Measurements from ENCODE around the gene NAV2.

NAV2 gene

DNA sequence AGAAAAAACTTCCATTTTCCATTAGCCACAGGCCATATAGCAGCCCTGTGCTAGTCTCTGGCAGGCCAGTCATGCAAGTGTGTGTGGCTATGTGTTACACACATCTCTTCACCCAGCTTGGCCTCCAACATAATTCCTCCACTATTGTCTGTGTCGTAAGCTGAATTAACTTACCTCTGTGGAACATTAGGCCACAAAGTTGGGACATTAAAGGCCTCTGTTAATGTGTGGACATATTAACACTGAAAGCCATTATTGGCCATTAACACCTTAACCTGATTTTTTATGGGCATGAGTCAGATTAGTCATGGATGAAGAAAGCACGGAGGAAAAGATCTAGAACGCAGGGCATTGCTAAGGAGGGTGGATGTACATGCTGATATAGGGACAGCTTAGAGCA is 347.5 kb downstream of the NAV2 start:
- no peaks in the 10 kb centered on the region for H3K9me3 ChIP-seq
- H3K27ac ChIP-seq = no peak overlapping the region
- H3K4me3 ChIP-seq (ENCODE audit: low read depth in 1 of 2, low read length in 1 of 2) = no peak overlapping the region
- H3K4me1 ChIP-seq (ENCODE audit: control insufficient read depth in 1 of 2, insufficient read depth in 1 of 2, low read depth in 1 of 2, low read length in 1 of 2) = no peaks in the 10 kb centered on the region
- no peaks in the 10 kb centered on the region for H3K27me3 ChIP-seq
- TF ChIP-seq, protein P1, sequence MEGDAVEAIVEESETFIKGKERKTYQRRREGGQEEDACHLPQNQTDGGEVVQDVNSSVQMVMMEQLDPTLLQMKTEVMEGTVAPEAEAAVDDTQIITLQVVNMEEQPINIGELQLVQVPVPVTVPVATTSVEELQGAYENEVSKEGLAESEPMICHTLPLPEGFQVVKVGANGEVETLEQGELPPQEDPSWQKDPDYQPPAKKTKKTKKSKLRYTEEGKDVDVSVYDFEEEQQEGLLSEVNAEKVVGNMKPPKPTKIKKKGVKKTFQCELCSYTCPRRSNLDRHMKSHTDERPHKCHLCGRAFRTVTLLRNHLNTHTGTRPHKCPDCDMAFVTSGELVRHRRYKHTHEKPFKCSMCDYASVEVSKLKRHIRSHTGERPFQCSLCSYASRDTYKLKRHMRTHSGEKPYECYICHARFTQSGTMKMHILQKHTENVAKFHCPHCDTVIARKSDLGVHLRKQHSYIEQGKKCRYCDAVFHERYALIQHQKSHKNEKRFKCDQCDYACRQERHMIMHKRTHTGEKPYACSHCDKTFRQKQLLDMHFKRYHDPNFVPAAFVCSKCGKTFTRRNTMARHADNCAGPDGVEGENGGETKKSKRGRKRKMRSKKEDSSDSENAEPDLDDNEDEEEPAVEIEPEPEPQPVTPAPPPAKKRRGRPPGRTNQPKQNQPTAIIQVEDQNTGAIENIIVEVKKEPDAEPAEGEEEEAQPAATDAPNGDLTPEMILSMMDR (IDR thresholded peaks at IDR 0.05) = no peak
- peaks cover 80% of the 10 kb centered on the region for H3K36me3 ChIP-seq

DNA sequence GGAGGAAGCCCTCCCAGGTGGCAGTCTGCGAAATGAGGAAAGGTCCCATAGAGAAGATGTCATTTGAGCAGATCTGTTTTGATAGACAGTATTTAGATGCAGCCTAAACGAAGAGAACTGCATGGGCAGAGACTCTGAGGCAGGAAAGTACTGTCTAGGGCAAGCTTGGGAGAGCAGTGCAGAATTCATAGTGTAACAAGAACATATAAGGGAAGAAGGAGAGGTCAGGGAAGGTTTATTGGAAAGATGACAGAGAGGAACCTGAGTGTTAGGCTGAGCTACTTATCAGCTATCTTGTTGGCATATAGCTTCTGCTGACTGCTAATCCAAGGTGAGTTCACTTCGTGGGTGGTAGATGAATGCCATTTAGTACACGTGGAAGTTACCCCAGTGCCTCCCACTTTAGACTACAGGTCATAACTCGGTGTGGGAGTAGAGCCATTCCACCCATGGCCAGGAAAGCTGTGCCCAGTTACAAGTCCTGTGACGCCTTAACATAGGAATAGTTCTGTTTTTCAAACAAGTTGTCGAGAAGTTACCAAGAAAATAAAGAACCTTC is 348.1 kb downstream of the NAV2 start:
- Histone ChIP-seq H3K9me3 (no peaks in the 10 kb centered on the region), H3K36me3 (peaks cover 74% of the 10 kb centered on the region), H3K4me1 (ENCODE audit: control insufficient read depth in 1 of 2, insufficient read depth in 1 of 2, low read depth in 1 of 2, low read length in 1 of 2) (no peaks in the 10 kb centered on the region), H3K27me3 (no peaks in the 10 kb centered on the region), H3K27ac (no peak overlapping the region), H3K4me3 (ENCODE audit: low read depth in 1 of 2, low read length in 1 of 2) (no peak overlapping the region)
- TF ChIP-seq, protein P1 (IDR thresholded peaks at IDR 0.05) = no peak

DNA sequence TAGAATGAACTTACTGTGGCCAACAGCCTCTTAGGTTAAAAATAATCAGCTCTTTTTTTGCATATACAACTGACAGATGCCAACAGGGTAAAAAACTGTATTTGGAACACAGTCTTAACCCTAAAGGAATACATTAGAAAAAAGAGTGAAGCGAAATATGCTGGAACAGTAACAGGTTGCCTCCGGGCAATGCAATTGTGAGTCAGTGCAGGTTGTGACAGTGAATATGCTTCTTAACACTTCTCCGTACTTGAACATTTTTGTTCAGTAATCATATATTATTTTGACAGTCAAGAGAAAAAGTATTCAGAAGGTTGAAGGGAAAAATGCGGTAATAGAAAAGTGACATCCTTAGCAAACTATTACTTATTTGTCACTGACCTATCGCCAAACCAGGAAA is 349.1 kb downstream of the NAV2 start:
- Histone ChIP-seq H3K27me3 (no peaks in the 10 kb centered on the region), H3K27ac (no peak overlapping the region), H3K4me3 (ENCODE audit: low read depth in 1 of 2, low read length in 1 of 2) (no peak overlapping the region), H3K36me3 (peaks cover 64% of the 10 kb centered on the region), H3K4me1 (ENCODE audit: control insufficient read depth in 1 of 2, insufficient read depth in 1 of 2, low read depth in 1 of 2, low read length in 1 of 2) (no peaks in the 10 kb centered on the region), H3K9me3 (no peaks in the 10 kb centered on the region)
- TF ChIP-seq, protein P1 (IDR thresholded peaks at IDR 0.05) = no peak

DNA sequence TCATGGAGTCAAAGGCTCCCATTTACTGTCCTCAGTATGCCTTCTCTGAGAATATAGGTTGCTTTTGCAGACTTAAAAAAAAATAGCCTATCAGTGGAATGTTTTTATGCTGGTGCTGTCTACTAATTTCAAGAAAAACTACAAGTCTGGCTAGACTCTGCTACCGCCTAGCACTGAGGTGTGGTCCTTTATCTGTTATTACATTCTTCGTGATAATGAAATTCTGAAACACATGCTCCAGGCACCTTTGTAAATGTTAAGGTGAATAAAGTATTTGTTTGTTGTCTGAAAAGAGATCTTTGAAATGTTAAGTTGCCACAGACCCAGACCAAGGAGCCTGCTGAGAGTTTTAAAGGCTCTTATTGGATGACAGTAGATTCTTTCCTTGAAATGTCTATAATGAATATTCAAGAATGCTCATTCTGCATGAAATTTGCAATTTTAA is 352.3 kb downstream of the NAV2 start:
- Histone ChIP-seq H3K4me3 (ENCODE audit: low read depth in 1 of 2, low read length in 1 of 2) (no peak overlapping the region), H3K27ac (no peak overlapping the region), H3K36me3 (peaks cover 56% of the 10 kb centered on the region), H3K4me1 (ENCODE audit: control insufficient read depth in 1 of 2, insufficient read depth in 1 of 2, low read depth in 1 of 2, low read length in 1 of 2) (no peaks in the 10 kb centered on the region), H3K27me3 (no peaks in the 10 kb centered on the region), H3K9me3 (no peaks in the 10 kb centered on the region)
- TF ChIP-seq, protein P1 (IDR thresholded peaks at IDR 0.05) = no peak

DNA sequence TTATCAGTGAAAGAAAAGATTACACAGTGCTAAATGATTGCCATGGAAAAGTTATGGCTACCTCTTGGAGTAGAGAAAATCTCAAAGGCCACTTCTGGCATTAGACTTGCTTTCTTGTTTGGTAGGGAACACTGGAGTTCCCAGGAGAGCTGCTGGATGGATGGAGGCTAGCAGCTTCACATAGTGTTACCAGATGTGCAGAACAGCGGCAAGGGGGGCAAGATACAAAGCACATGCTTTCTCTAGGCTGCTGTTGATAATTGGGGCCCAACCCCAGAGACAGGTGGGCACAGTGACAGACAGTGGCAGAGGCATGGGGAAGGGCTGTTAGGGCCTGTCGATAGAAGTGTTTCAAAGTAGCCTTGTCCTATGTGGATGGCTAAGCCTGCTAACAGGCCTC is 352.8 kb downstream of the NAV2 start:
- TF ChIP-seq, protein P1 (IDR thresholded peaks at IDR 0.05) = no peak

More for the DNA sequence above, 352.8 kb downstream of the NAV2 start:
- H3K27ac ChIP-seq = no peak overlapping the region
- H3K36me3 ChIP-seq = peaks cover 52% of the 10 kb centered on the region
- no peak overlapping the region for H3K4me3 ChIP-seq (ENCODE audit: low read depth in 1 of 2, low read length in 1 of 2)
- no peaks in the 10 kb centered on the region for H3K27me3 ChIP-seq
- H3K9me3 ChIP-seq = no peaks in the 10 kb centered on the region
- H3K4me1 ChIP-seq (ENCODE audit: control insufficient read depth in 1 of 2, insufficient read depth in 1 of 2, low read depth in 1 of 2, low read length in 1 of 2) = no peaks in the 10 kb centered on the region

All from neutrophil (primary cell).